HG02623 (cell line): ENCODE data around the gene IL36RN.
"Not testable (repeated sequence)": the region's sequence is repeated elsewhere in the genome, so short reads cannot be mapped to it uniquely, and the experiment has no call there.

Source experiments
- ATAC-seq: cut with Tn5 transposase; IDR thresholded peaks from one replicate; pipeline ENCODE4 v1.9.1; 2021; ENCODE audit warnings: moderate library complexity; ENCODE audit not compliant: unreplicated experiment

IL36RN gene

DNA sequence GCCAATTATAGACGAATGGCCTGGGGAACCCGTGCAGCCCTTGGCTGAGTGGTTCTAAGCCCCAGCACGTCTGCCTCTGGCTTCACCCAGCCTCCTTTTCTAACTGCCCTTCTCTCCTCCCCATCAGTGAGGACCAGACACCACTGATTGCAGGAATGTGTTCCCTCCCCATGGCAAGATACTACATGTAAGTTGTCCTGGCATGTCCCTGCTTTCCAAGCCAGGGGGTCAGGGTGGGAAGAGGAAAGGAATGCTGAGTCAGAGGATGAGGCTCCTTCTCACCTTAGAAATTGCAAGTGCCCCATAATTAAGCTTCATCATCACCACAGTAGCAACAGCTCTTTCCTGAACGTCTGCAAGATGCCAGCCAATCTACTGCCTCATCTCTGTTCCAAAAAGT lies 13.6 kb downstream of the IL36RN start:
- ATAC-seq: no peak

GRCh38 chr2:113073325-113073834 lies 14.4 kb downstream of the IL36RN start:
- no peak for ATAC-seq

GRCh38 chr2:113075030-113075429 lies 16.0 kb downstream of the IL36RN start:
- no peak for ATAC-seq

GRCh38 chr2:113075600-113075999 lies 16.6 kb downstream of the IL36RN start:
- ATAC-seq: no peak

DNA sequence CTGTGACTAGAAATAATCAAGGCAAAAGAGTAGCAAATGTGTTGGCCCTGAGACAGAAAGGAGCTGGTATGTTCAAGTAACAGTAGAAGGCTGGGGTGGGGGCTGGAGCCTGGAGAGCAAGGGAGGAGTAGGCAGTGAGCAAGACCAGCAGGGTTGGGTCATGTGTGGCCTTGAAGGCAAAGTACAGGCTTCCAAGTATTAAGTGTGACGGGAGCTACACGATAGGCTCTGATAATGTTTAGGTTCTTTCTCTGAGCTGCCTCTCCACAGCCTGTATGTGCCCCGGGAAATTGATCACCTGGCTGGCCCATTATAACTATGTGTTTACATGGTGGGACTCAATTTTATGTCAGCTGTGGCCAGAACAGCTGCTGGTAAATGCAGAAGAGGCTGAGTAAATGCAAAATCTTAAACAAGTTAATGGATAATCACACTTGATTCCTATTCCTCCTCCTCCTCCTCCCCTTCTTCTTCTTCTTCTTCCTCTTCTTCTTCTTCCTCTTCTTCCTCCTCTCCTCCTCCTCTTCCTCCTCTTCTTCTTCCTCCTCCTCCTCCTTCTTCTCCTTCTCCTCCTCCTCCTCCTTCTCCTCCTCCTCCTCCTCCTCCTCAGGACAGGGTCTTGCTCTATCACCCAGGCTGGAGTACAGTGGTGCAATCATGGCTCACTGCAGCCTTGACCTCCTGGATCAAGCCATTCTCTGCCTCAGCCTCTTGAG lies 18.1 kb downstream of the IL36RN start:
- ATAC-seq: no peak

- ATAC-seq: no peak
Observed at GRCh38 chr2:113077921-113078320, 18.9 kb downstream of the IL36RN start.

GRCh38 chr2:113078350-113078839 lies 19.4 kb downstream of the IL36RN start:
- ATAC-seq: no peak

GRCh38 chr2:113079131-113079530 lies 20.1 kb downstream of the IL36RN start:
- ATAC-seq: no peak

GRCh38 chr2:113080134-113080533 lies 21.1 kb downstream of the IL36RN start:
- ATAC-seq: no peak

- ATAC-seq: no peak
Observed at GRCh38 chr2:113081488-113082210, 22.7 kb downstream of the IL36RN start.

GRCh38 chr2:113083296-113083695 lies 24.3 kb downstream of the IL36RN start:
- ATAC-seq: no peak

DNA sequence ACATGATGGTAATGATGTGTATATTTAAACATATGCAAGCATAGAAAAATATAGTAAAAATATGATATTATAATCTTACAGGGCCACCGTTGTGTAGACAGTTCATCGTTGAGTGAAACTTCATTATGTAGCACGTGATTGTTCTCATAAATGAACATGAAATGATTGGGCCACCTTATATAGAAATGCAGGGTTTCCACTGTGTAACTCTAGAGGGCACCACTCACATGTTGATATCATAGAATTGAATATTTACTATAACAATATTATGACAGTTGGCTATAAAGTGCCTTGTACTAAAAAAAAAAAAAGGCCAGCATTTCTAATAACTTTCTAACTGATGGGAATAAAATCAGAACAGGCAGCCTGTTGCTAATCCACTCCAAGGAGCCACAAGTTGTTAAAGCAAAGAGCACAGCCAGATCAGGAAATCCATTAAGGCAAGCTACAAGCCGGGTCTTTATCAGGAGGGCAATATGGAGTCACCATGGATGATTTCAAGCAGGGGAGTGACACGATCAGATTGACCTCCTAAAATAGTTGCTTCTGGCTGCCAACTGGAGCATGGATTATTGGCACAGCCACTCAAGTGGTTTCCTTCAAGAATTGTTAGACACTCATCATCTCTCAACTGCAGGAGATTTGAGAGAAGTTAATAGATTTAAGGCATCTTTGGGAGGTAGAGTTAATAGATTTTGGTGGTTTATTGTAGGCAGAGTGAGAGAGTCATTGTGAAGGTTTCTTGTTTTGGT lies 25.4 kb downstream of the IL36RN start:
- ATAC-seq: no peak

DNA sequence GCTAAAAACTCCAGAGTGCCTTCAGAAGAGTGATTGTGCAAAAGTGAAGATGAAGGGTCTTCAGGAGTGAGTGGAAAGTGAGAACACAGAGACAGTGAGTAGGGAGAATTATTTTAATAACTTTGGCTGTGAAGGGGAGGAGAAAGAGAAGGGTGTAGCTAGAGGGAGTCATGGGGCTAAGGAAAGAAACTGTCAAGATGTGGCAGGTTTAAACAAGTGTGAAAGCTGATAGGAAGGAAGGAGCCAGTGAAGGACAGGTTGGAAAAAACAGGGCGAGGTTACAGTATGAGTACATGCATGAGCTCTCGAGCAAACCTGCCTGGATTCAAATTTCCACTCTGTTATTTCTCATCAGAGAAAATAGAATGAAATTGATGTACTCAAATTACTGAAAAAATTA lies 26.5 kb downstream of the IL36RN start:
- no peak for ATAC-seq

- no peak for ATAC-seq
Observed at GRCh38 chr2:113088213-113088992, 29.4 kb downstream of the IL36RN start.

DNA sequence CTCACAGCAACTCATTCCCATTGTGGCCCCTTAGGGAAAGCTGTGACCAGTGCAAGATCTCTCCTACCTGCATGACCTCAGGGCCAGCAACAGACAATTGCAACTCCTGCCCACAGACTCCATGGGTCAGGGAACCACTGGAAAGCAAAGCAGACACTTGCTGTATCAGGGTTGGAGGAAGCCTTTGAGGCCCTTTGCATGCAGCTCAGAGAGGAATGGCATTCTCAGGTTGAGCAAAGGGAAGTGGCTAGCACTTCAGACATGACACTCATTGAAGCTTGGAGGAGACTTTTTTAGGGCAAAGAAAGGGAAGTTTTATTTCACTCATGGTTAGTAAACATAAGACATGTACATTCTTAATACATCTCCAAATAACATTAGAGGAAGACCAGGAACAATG lies 30.9 kb downstream of the IL36RN start:
- no peak for ATAC-seq

DNA sequence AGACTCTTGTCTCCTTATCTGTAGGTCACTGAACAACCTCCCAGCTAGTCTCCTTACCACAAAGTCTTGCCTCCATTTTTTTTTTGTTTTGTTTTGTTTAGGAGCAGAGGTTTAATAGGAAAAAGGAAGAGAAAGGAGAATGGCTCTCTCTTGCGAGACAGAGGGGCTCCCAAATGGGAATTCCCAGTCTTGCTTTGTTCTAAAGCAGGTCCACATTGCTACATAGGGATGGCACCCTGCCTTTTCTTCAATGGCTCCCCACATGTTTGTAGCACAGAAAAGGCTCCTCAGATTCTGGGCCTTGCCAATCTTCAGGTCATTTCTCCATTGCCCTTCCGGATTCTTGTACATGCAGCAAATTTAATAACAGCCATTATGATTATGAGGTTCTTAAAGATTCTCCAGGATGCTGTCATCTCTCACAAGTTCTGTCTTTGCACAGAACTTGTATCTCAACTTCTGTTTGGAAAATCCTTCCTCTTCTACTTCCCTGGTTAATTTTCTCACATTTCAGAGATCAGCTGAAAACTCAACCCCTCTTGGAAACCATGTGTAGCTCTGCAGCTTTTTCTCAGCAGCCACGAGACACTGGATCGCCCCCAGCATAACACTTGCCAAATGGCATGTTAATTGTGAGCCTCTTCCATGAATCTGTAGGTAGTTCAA lies 32.4 kb downstream of the IL36RN start:
- ATAC-seq: no peak

GRCh38 chr2:113092864-113093612 lies 34.0 kb downstream of the IL36RN start:
- no peak for ATAC-seq

GRCh38 chr2:113093613-113093977 lies 34.6 kb downstream of the IL36RN start:
- no peak for ATAC-seq

DNA sequence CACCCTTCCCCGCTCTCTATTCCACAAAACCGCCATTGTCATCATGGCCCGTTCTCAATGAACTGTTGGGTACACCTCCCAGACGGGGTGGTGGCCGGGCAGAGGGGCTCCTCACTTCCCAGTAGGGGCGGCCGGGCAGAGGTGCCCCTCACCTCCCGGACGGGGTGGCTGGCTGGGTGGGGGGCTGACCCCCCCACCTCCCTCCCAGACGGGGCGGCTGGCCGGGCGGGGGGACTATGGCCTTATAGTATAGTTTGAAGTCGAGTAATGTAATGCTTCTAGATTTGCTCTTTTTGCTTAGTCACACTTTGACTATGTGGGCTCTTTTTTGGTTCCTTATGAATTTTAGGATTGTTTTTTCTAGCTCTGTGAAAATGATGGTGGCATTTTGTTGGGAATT lies 37.3 kb downstream of the IL36RN start:
- ATAC-seq: not testable (repeated sequence)
